ENCODE measurements around the gene NALCN.

Gene NALCN

GRCh38 chr13:101025925-101026324 lies 390.4 kb downstream of the NALCN start:
- DNase-seq (ENCODE audit: low read depth), result no peak

- no peak for DNase-seq (ENCODE audit: low read depth)
Measured at GRCh38 chr13:101025519-101025918, 390.8 kb downstream of the NALCN start.

- DNase-seq (ENCODE audit: low read depth), result no peak
Measured at GRCh38 chr13:101019126-101019525, 397.2 kb downstream of the NALCN start.

GRCh38 chr13:101018720-101019119 lies 397.6 kb downstream of the NALCN start:
- no peak for DNase-seq (ENCODE audit: low read depth)

GRCh38 chr13:101017123-101017872 lies 399.0 kb downstream of the NALCN start:
- no peak for DNase-seq (ENCODE audit: low read depth)

GRCh38 chr13:101016475-101016874 lies 399.8 kb downstream of the NALCN start:
- no peak for DNase-seq (ENCODE audit: low read depth)

- DNase-seq (ENCODE audit: low read depth), result no peak
Measured at GRCh38 chr13:101013245-101013644, 403.1 kb downstream of the NALCN start.

GRCh38 chr13:101010100-101010499 lies 406.2 kb downstream of the NALCN start:
- DNase-seq (ENCODE audit: low read depth), result no peak

GRCh38 chr13:101007245-101007644 lies 409.1 kb downstream of the NALCN start:
- DNase-seq (ENCODE audit: low read depth), result no peak

All from stimulated activated CD8-positive, alpha-beta memory T cell treated with anti-CD3 and anti-CD28 coated beads, Interleukin-12 subunit alpha, Interleukin-12 subunit beta, amount 100 ng/mL, for 4 hours (primary cell).